LNCAP (cell line): Measurements from ENCODE around the gene CALML6.

ENCODE experiments used
- CTCF ChIP-seq: fragments of 450-650 bp; IDR thresholded peaks from 2 replicates; pipeline ENCODE4 v1.5.1; 2017; ENCODE audit warnings: mild to moderate bottlenecking

The CALML6 gene

GRCh38 chr1:1911350-1912041 lies 3.6 kb upstream of the CALML6 start:
- TF ChIP-seq CTCF: no peak

- no peak for TF ChIP-seq CTCF
Observed at GRCh38 chr1:1914101-1914970, 724 bp upstream of the CALML6 start.

- no peak for TF ChIP-seq CTCF
Observed at GRCh38 chr1:1915911-1916840, 1.1 kb downstream of the CALML6 start.

- no peak for TF ChIP-seq CTCF
Observed at GRCh38 chr1:1916851-1917251, 1.8 kb downstream of the CALML6 start.

- no peak for TF ChIP-seq CTCF
Observed at GRCh38 chr1:1917304-1917976, 2.4 kb downstream of the CALML6 start.

DNA sequence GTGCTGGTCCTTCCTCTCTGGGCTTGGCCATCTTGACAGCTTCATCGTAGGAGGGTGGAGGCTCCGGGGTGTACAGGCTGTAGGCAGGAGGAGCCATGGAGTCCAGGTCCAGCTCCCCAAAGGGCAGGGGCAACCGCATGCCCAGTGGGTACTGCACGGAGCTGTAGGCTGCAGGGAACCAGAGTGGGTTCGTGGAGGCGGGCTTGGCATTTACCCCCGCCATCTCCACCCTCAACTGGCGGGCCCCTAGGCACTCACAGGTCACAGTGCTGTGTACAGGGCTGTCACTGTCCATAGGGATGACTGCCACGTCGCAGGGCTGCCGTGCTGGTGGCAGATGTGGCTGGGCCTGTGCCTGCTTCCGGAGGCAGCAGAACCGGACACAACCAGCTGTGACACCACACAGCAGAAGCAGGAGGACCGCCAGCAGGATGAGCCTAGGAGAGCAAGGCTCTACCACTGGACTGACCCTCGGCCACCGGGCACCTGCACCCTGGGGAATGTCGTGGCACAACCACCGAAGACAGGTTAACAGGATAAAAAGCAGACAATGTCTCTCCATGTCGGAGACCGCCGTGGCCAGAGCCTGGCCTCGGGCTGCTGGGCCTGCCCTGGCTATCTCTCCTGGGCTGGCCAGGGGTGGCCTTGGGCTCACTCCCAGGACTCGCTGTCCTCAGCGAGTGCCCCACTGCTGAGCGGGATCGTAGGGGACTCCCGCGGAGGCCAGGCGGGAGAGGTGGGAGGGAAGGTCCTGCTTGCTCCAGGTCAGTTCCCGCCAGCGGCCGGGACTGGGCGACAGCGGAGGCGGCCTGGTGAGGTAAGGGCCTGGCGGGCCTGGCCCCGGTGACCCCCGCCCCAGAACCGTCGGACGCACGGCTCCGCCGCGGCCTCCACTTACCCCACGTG lies 3.2 kb downstream of the CALML6 start:
- no peak for TF ChIP-seq CTCF
